ENCODE results near the gene IL1R1. TPM values are rescaled to one million over a fixed set of nuclear protein-coding genes. Genes with fewer than 3 reads are reported as not detected.

Gene IL1R1
- total RNA-seq, 1 donor from 2014 or later = 152 TPM

- ATAC-seq (no peak), DNase-seq (no peak)
- no peaks in the 10 kb centered on the region for H3K27me3 ChIP-seq (ENCODE audit: low read depth)
- H3K36me3 ChIP-seq = no peaks in the 10 kb centered on the region
- no peak overlapping the region for H3K27ac ChIP-seq
- no peaks in the 10 kb centered on the region for H3K9me3 ChIP-seq
- no peak for TF ChIP-seq CTCF (IDR thresholded peaks at IDR 0.05)
- H3K4me1 ChIP-seq = no peaks in the 10 kb centered on the region
- H3K4me3 ChIP-seq = no peak overlapping the region
- intact Hi-C loops (cut with DNase I) = no loop called here
Observed at GRCh38 chr2:102200539-102200938, 58.0 kb downstream of the IL1R1 start.

GRCh38 chr2:102204638-102205037 lies 62.1 kb downstream of the IL1R1 start:
- ATAC-seq = no peak
- intact Hi-C loops (cut with DNase I) = no loop called here
- no peak overlapping the region for H3K4me3 ChIP-seq

GRCh38 chr2:102206666-102207341 lies 64.3 kb downstream of the IL1R1 start:
- H3K4me3 ChIP-seq = no peak overlapping the region
- H3K4me1 ChIP-seq = no peaks in the 10 kb centered on the region
- no peak overlapping the region for H3K27ac ChIP-seq
- no peaks in the 10 kb centered on the region for H3K27me3 ChIP-seq (ENCODE audit: low read depth)
- no peaks in the 10 kb centered on the region for H3K36me3 ChIP-seq
- DNase-seq (no peak), ATAC-seq (peak; percentile 51 to 76)
- intact Hi-C loops (cut with DNase I) = no loop called here
- no peaks in the 10 kb centered on the region for H3K9me3 ChIP-seq
- TF ChIP-seq CTCF (IDR thresholded peaks at IDR 0.05) = no peak

More at GRCh38 chr2:102204638-102205037, 62.1 kb downstream of the IL1R1 start:
- TF ChIP-seq CTCF (IDR thresholded peaks at IDR 0.05) = no peak
- no peak for DNase-seq
- no peak overlapping the region for H3K27ac ChIP-seq
- H3K36me3 ChIP-seq = no peaks in the 10 kb centered on the region
- no peaks in the 10 kb centered on the region for H3K4me1 ChIP-seq
- no peaks in the 10 kb centered on the region for H3K27me3 ChIP-seq (ENCODE audit: low read depth)
- H3K9me3 ChIP-seq = no peaks in the 10 kb centered on the region

GRCh38 chr2:102208774-102209173 lies 66.2 kb downstream of the IL1R1 start:
- Histone ChIP-seq H3K4me3 (no peak overlapping the region), H3K27ac (no peak overlapping the region), H3K27me3 (ENCODE audit: low read depth) (no peaks in the 10 kb centered on the region), H3K36me3 (no peaks in the 10 kb centered on the region), H3K4me1 (no peaks in the 10 kb centered on the region), H3K9me3 (no peaks in the 10 kb centered on the region)
- no peak for TF ChIP-seq CTCF (IDR thresholded peaks at IDR 0.05)
- DNase-seq (no peak), ATAC-seq (no peak)
- intact Hi-C loops (cut with DNase I) = no loop called here

GRCh38 chr2:102209474-102209873 lies 66.9 kb downstream of the IL1R1 start:
- no peak for TF ChIP-seq CTCF (IDR thresholded peaks at IDR 0.05)
- DNase-seq = no peak
- no peaks in the 10 kb centered on the region for H3K27me3 ChIP-seq (ENCODE audit: low read depth)
- no peaks in the 10 kb centered on the region for H3K9me3 ChIP-seq
- intact Hi-C loops (cut with DNase I) = no loop called here
- no peak overlapping the region for H3K27ac ChIP-seq
- no peaks in the 10 kb centered on the region for H3K36me3 ChIP-seq
- no peaks in the 10 kb centered on the region for H3K4me1 ChIP-seq
- ATAC-seq = no peak
- H3K4me3 ChIP-seq = no peak overlapping the region

Measured in lower lobe of right lung (tissue), 2 donors.